Activated T-helper 9 cell treated with anti-CD3 and anti-CD28 coated beads, Interleukin-2, amount 50 U/mL, for 16 hours (primary cell): ENCODE results near the gene WDR46.
"Not testable (repeated sequence)": the region's sequence is repeated elsewhere in the genome, so short reads cannot be mapped to it uniquely, and the experiment has no call there.

Experiments used
- DNase-seq: peaks from one replicate; pipeline ENCODE4 v3.0.0-alpha.2; 2020; ENCODE audit warnings: low read depth

Gene WDR46

DNA sequence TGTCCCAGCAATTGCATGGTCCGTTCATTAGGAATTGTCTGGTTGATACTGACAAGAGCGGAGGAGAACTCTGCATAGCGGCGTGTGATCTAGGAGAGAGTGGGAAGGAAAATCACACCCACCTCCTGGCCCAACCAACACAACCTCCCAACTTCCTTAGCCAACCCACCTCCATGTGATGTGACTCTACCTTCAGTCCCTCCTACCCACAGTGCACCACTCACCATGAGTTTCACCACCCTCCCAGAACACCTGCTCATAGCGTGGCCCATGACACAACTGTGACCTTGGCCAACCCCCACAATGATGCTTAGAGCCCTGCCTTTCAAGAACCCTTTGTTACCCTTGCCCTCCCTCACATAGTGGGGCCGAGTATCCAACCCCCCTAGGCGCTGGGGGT, 25.0 kb downstream of the WDR46 start:
- no peak for DNase-seq

DNA sequence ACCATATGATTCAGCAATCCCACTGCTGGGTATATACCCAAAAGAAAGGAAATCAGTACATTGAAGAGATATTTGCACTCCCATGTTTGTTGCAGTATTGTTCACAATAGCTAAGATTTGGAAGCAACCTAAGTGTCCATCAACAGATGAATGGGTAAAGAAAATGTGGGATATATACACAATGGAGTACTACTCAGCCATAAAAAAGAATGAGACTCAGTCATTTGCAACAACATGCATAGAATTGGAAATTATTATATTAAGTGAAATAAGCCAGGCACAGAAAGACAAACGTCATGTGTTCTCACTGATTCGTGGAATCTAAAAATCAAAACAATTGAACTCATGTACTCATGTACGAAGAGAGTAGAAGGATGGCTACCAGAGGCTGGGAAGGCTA, 26.5 kb downstream of the WDR46 start:
- DNase-seq = not testable (repeated sequence)

DNA sequence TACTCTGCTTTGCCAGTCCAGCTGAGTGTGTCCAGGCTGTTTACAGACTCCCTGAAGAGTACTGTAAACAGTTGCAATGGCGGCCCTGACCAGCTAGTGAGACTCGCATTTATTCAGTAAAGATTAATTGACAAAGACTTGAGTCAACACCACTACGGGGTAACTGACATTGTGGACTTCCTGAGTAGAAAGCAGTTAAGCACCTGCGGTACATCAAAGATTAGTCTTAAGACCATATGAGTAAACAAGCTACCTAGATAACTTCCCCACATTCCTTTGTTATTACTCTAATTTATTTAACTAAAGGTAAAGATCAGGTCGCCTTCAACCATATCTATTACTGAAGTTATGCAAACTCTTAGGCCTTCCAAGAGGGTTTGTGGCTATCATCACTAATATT, 30.0 kb downstream of the WDR46 start:
- no peak for DNase-seq

DNA sequence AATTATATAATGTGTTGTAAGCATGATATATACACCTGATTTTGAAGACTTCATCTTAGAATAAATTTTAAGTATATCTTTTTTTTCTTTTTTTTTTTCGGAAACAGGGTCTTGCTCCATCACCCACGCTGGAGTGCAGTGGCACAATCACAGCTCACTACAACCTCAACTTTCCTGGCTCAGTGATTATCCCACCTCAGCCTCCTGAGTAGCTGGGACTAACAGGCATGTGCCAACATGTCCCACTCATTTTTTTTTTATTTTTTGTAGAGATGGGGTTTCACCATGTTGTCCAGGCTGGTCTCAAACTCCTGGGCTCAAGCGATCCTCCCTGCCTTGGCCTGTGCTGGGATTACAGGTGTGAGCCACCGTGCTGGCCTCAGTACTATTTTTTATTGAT, 34.4 kb downstream of the WDR46 start:
- DNase-seq = no peak

DNA sequence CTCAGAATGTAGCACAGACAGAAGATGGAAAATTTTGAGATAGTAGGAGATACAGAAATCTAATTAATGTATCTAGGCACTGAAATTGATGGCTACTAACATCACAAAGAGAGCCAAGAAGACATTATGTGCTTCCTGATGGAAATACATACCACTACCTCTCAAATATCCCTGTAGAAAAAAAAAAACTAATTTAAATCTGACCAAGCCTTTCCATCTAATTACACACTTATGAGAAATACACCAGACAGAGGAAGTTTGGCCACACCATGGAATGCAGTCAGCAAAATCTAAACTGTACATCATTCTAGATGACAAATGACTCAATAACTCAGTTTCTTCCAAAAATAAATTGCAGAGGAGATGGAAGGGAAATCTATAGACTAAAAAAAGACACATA, 36.3 kb downstream of the WDR46 start:
- DNase-seq = no peak

DNA sequence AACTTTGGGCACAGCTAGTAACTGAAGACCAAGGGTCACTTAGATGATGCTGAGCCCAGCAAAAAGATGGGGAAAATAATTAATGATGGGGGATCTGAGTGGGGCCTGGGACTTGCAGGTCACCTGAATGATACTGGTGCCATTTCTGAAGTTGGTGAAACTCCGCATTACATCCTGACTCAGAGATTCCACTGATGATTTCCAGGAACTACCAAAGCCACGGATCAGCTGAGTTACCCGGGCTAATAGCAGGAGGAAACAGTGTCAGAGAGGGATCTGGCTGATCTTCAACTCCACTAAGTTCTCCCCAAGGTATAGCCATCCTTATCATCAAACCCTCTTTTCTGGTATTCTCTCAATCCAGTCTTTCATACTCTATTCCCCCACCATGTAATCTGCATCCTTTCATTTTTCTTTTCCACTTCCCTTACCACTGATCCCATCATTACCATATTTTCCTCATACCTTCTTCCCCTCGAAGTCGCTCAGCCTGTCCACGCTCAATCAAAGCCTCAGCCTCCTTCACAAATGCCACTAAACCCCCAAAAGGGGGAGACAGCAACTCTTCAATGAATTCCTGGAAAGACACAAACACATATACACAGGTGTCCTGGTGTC, 37.5 kb downstream of the WDR46 start:
- DNase-seq = no peak

DNA sequence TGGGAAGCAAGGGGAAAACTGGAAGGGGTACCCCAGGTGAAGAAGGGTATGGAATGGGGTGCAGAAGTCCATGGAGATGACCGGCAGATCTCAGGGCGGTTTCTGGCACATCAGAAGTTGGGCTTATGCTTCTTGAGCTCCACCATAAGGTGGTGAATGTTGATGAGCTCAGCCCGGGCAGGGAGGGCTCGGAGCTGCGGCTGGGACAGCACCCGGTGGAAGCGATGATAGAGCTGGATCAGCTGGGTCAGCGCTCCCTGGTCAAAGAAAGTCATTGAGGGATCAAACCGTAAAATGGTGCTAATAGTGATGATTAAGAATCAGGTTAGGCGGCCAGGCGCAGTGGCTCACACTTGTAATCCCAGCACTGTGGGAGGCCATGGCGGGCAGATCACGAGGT, 38.3 kb downstream of the WDR46 start:
- DNase-seq = no peak

DNA sequence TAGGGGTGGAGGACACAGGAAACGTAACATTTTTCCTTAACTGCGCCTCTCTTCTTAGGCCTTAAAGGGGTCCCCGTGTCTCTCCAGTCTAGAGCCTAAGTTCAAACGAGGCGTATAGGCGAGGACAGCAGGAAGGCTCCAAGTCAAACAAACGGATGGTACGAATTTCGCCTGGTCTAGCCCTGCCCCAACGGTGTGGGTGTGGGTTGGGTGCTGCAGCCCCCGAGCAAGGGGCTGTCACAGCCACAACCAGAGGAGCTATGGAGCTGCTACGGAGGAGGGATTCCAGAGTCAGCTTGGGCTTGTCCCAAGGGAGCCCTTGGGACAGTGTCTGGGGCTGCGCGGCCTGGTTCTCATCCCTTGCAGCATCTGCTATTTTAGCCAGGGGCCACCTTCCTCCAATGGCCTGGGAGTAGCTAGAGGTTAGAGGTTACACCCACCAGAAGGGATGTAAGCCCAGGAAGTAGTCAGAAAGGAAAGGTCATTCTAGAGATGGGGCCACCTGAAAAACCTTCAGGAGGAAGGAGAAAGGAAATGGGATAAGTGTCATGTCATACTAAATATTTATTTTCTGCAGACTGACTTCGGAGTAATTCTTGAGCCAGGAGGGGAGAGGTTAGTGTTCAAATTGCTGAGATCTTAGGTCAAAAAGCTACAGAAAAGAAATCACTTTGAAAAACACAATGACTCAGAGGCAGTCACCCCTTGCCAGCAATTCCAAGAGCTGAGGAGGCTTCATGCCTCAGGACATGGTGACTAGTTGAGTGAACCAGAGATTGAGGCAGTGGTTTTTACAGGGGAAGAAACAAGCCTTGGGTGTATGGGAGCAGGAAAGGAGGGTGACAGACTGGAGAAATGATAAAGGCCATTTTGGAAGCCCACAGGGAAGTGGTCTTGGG, 39.1 kb downstream of the WDR46 start:
- DNase-seq = no peak

DNA sequence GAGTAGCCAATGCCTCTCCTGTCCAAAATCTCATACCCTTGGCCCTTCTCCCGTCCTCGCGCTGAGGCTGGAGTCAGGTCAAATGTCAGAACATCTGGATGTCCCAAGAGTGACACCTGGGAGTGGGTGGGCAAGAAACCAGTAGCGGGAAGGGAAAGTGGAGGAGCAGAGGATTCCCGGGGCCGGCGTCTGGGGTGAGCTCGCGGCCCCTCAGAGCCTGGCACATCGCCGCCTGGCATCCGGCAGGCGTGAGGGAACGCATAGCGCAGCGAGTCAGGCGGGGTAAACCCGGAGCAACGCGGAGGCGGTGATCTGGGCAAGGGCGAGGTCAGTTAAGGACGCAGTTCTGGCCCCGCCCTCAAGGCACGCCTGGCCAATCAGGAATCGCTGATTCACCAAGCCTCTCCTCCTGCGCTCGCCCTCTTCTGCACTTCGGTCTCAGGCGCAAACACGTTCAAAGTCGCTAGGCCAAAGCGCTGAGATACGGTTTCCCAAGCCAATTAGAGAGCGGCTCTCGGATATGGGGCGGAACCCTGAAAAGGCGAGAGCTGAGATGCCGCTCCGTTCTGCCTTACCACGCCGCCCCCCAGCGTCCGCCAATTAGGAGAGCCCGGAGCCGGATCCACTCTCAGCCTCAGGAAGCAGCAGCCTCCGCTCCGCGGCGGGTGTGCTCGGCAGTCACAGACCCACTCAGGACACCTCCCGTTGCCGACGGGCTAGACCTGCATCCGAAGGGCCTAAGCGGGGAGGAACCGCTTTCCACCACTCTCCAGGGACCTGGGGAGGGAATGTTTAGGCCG, 39.9 kb downstream of the WDR46 start:
- peak; percentile 91 for DNase-seq

DNA sequence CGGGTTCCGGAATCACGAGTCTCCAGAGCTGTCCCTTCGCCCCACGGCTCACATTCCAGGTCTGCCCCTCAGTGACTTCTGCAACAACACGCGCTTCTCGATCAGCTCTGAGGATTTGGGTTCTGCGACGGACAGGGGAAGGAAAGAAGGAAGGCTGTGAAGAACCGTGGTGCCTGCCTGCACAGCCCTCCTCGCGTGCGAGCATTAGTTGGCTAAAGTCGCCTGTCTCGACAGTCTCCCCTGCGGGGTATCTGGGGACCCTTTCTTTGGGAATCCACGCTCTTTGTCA, 40.5 kb downstream of the WDR46 start:
- DNase-seq = no peak

DNA sequence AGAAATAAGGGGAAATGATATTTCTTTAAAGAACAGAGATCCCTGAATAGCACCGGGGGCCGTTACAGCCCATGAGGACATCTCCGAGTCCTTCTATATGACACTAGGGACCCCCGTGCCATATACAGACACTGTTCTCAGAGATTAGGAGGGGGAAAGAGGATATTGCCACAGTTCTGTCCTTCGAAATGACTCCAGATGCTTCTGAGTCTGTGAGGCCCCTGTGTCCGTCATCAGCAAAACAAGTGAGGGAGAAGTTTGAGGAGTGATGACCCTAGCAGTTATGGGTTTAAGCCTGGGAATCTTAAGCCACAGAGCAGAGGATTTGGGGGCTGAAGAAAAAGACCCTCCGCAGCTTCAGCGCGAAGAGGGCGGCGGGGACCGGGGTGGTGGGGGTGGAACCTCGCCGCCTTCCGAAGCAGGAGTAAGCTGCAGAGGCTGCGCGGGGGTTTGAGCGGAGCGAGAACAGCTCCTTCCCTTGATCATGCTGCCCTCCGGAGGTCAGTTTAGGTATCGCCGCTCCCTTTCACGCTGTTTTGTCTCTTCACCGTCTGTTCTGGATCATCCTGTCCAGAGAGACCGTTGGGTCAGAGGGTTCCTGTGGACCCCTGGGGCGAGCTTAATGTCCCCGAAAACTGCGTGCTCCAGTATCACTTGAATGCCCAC, 40.9 kb downstream of the WDR46 start:
- DNase-seq = peak; percentile 85

DNA sequence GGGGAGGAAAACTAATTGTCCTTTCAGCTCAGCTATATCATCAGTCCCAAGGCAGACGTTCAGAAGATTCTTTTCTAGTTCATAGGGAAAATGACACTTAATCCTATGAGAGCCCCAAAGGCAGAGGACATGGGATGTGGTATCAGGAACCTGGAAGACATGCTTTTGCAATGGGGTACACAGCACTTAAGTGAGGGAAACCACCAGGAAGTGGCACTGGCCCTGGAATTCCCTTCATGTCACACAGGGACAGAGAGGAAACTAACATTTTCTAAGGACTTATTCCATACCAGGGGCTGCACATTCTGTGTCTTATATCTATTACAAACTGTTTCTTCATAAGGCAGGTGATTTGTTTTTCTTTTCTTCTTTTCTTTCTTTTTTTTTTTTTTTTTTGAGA, 45.6 kb downstream of the WDR46 start:
- DNase-seq = no peak

DNA sequence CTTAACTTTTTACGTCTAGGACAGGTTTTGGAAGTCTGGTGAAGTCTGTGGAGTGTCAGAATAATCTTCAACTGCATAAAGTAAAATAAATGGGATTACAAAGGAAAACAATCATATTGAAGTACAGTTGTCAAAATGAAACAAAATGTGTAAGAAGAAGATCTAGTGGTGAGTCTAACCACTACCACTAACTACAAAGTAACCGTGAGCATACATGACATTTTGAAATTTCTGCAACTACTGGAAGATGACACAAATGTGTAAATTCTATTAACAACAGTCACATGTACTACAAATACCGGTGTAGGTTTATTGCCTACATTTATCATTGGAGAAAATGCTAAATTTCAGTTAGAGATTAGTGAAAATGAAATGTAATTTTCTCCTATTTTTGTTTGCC, 47.1 kb downstream of the WDR46 start:
- DNase-seq = no peak

DNA sequence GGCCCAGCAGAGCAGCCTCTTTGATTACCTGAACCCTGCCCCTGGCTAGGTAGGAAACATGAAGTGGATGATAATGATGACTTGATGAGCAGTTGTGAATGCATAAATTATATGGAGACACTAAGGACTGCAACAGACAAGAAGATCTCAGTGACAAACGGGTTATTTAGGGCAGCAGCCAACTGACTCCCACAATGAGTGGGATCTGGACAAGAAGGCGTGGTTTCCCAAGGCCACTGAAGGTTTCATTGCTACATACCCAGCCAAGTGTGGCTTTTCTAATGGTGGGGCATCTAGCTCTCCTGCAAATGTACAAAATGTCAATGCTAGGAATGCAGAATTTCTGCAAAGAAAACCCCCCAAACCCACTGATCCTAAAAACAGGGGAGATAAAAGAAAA, 51.3 kb downstream of the WDR46 start:
- DNase-seq = no peak

DNA sequence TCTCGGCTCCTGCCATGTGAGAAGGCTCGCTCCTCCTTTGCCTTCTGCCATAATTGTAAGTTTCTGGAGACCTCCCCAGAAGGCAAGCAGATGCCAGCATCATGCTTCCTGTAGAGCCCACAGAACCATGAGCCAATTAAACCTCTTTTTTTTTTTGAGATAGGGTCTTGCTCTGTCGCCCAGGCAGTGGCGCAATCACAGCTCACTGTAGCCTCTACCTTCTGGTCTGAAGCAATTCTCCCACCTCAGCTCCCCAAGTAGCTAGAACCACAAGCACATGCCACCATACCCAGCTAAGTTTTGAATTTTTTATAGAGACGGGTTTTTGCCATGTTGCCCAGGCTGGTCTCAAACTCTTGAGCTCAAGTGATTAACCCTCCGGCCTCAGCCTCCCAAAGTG, 52.2 kb downstream of the WDR46 start:
- no peak for DNase-seq

DNA sequence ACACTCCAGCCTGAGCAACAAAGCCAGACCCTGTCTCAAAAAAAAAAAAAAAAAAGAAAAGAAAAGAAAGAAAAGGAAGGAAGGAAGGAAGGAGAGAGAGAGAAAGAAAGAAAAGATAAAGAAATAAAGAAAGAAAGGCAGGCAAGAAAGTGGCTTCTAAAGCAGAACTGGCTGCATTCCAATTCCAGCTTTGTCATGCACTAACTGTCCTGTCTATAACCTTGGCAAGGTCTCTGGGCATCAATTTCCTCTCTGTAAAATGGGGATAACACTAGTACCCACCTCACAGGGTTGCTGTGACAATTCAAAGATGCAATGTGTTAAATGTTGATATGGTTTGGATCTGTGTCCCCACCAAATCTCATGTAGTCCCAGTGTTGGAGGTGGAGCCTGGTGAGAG, 52.7 kb downstream of the WDR46 start:
- DNase-seq = no peak

DNA sequence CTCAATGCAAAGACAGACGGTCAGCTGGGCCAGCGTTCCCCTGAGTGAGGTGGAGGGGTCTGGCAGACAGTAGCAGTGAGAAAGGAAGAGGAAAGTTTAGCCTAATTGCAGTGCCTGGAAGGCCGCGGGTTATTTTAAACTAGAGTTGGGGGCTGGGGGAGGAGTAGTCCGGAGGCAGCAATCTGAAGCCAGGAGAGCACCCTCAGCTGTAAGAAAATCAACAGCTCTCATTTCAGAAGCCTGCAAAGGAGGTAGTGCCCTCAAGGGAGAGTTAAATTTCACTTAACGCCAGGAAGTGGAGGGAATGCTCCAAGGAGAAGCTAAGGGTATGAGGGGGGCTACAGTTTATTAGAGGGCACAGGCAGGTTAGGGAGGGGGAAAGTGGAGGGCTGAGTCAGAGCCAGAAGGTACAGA, 53.8 kb downstream of the WDR46 start:
- DNase-seq = no peak
